DND-41 (cell line): ENCODE data around the gene CD99L2.

ENCODE experiments used
- EZH2 ChIP-seq: IDR thresholded peaks from 3 replicates; pipeline ENCODE4 v1.6.1; 2012; ENCODE audit warnings: borderline replicate concordance, low read depth, mild to moderate bottlenecking, moderate library complexity, low read length, inconsistent platforms; ENCODE audit not compliant: severe bottlenecking
- TF ChIP-seq, protein P1 (sequence below): IDR thresholded peaks from 2 replicates; pipeline ENCODE4 v1.5.1; 2012; ENCODE audit warnings: borderline replicate concordance, low read length, moderate library complexity, mild to moderate bottlenecking; ENCODE audit not compliant: poor library complexity, severe bottlenecking; ENCODE audit errors: extremely low read depth

DNA sequence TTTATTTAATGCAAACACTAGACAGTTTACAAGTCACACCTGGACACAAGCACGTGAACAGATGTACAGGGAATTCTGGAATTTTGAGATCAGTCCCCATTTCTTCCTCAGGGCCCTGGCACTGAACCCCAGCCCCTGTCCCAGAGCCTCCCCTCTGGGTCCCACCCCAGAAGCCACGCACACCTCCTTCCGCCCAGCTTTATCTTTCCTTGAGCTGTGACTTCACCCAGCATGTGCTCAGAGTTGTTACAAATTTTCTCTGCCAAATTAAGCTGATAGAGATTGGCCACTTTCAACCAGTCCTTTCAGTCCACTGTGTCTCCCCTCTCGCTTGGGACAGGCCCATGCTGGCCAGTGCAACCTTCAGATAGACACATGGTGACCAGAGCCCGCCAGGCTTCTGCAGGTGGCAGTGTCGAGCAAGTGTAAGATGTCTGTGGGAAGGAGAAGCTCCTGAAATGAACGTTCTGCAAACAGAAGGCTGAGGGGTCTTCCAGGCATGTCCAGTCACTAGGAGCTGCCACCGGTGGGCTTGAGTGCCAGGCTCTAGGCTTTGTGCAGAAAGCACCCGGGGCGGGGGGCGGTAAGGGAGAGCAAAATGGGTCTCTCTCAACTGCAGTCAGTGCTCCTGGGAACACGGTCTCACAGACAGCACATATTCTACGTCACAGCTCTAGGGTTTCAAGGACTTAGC lies 132.0 kb downstream of the CD99L2 start:
- TF ChIP-seq, protein P1, sequence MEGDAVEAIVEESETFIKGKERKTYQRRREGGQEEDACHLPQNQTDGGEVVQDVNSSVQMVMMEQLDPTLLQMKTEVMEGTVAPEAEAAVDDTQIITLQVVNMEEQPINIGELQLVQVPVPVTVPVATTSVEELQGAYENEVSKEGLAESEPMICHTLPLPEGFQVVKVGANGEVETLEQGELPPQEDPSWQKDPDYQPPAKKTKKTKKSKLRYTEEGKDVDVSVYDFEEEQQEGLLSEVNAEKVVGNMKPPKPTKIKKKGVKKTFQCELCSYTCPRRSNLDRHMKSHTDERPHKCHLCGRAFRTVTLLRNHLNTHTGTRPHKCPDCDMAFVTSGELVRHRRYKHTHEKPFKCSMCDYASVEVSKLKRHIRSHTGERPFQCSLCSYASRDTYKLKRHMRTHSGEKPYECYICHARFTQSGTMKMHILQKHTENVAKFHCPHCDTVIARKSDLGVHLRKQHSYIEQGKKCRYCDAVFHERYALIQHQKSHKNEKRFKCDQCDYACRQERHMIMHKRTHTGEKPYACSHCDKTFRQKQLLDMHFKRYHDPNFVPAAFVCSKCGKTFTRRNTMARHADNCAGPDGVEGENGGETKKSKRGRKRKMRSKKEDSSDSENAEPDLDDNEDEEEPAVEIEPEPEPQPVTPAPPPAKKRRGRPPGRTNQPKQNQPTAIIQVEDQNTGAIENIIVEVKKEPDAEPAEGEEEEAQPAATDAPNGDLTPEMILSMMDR, result peak; percentile 39
- no peak for TF ChIP-seq EZH2
